PC-9 (cell line): Measurements from ENCODE around the gene GALNT1.

Experiments used
- EZH2 ChIP-seq: fragments of 200-600 bp; sonication (generic); IDR thresholded peaks from 2 replicates; pipeline ENCODE4 v1.8.0; 2017; ENCODE audit warnings: antibody characterized with exemption, low read depth
- TF ChIP-seq, protein P1 (sequence below): fragments of 200-600 bp; sonication (generic); conservative IDR thresholded peaks from 2 replicates; pipeline ENCODE4 v1.6.1; 2017; ENCODE audit warnings: mixed run types, antibody characterized with exemption, mild to moderate bottlenecking, moderate library complexity

DNA sequence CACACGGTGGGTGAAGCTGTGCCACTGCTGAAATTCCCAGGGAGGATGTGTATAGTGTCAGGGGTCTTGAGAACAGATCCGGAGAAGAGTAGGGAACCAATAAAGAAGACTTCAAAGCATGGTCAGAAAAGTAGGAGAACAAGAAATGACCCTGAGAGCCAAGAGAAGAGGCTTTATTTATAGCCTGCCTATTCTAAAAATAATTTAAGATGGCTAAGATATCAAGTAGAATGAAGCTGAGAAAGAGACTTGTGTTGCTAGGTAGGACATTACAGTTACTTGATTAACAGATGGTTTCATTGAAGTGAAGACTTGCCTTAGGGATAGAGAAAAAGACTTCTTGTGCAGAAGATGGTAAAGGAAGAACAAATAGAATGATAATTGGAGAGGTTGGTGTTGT lies 43.7 kb downstream of the GALNT1 start:
- TF ChIP-seq, protein P1, sequence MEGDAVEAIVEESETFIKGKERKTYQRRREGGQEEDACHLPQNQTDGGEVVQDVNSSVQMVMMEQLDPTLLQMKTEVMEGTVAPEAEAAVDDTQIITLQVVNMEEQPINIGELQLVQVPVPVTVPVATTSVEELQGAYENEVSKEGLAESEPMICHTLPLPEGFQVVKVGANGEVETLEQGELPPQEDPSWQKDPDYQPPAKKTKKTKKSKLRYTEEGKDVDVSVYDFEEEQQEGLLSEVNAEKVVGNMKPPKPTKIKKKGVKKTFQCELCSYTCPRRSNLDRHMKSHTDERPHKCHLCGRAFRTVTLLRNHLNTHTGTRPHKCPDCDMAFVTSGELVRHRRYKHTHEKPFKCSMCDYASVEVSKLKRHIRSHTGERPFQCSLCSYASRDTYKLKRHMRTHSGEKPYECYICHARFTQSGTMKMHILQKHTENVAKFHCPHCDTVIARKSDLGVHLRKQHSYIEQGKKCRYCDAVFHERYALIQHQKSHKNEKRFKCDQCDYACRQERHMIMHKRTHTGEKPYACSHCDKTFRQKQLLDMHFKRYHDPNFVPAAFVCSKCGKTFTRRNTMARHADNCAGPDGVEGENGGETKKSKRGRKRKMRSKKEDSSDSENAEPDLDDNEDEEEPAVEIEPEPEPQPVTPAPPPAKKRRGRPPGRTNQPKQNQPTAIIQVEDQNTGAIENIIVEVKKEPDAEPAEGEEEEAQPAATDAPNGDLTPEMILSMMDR: no peak
- no peak for TF ChIP-seq EZH2
